Measurements from ENCODE around the gene ARRB2. TPM values are rescaled to one million over a fixed set of nuclear protein-coding genes. Genes with fewer than 3 reads are reported as not detected.

Gene ARRB2
- total and polyA plus RNA-seq, 4 donors, result 11.8 to 16.5 (median 13.9) TPM

DNA sequence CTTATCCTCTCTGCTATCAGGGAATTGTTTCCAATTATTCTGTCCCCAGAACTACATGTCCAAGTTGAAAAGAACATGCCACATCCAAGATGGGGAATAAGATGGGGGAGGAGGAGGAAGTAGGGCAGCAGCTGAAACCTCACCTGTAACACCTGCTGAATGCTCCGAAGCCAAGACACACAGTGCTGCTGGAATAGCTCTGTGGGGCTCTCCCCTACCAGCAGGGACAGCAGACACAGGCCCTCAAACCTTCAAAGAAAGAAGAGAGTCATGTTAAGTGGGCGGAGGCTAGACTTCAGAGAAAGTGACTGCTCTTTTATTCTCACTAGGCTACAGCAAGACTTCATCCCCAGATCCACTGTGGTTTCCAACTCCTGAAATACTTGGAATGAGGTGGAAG, 19.7 kb upstream of the ARRB2 start:
- TF ChIP-seq RAD21 (IDR thresholded peaks at IDR 0.05), result no peak
- TF ChIP-seq FOXA1 (IDR thresholded peaks at IDR 0.05), result no peak
- TF ChIP-seq, protein P1, sequence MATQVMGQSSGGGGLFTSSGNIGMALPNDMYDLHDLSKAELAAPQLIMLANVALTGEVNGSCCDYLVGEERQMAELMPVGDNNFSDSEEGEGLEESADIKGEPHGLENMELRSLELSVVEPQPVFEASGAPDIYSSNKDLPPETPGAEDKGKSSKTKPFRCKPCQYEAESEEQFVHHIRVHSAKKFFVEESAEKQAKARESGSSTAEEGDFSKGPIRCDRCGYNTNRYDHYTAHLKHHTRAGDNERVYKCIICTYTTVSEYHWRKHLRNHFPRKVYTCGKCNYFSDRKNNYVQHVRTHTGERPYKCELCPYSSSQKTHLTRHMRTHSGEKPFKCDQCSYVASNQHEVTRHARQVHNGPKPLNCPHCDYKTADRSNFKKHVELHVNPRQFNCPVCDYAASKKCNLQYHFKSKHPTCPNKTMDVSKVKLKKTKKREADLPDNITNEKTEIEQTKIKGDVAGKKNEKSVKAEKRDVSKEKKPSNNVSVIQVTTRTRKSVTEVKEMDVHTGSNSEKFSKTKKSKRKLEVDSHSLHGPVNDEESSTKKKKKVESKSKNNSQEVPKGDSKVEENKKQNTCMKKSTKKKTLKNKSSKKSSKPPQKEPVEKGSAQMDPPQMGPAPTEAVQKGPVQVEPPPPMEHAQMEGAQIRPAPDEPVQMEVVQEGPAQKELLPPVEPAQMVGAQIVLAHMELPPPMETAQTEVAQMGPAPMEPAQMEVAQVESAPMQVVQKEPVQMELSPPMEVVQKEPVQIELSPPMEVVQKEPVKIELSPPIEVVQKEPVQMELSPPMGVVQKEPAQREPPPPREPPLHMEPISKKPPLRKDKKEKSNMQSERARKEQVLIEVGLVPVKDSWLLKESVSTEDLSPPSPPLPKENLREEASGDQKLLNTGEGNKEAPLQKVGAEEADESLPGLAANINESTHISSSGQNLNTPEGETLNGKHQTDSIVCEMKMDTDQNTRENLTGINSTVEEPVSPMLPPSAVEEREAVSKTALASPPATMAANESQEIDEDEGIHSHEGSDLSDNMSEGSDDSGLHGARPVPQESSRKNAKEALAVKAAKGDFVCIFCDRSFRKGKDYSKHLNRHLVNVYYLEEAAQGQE (IDR thresholded peaks at IDR 0.05), result no peak
- no peak for TF ChIP-seq EGR1 (IDR thresholded peaks at IDR 0.05; ENCODE audit: low read depth in 2 of 2)
- TF ChIP-seq JUND (IDR thresholded peaks at IDR 0.05), result no peak
- TF ChIP-seq GABPA (IDR thresholded peaks at IDR 0.05 in 1 of 2, conservative IDR thresholded peaks at IDR 0.05 in 1 of 2), result no peak
- TF ChIP-seq, protein P2, sequence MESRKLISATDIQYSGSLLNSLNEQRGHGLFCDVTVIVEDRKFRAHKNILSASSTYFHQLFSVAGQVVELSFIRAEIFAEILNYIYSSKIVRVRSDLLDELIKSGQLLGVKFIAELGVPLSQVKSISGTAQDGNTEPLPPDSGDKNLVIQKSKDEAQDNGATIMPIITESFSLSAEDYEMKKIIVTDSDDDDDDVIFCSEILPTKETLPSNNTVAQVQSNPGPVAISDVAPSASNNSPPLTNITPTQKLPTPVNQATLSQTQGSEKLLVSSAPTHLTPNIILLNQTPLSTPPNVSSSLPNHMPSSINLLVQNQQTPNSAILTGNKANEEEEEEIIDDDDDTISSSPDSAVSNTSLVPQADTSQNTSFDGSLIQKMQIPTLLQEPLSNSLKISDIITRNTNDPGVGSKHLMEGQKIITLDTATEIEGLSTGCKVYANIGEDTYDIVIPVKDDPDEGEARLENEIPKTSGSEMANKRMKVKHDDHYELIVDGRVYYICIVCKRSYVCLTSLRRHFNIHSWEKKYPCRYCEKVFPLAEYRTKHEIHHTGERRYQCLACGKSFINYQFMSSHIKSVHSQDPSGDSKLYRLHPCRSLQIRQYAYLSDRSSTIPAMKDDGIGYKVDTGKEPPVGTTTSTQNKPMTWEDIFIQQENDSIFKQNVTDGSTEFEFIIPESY (IDR thresholded peaks at IDR 0.05), result no peak
- TF ChIP-seq FOXA2 (IDR thresholded peaks at IDR 0.05), result no peak
- TF ChIP-seq TAF1 (conservative IDR thresholded peaks at IDR 0.05), result no peak
- TF ChIP-seq SP1 (IDR thresholded peaks at IDR 0.05), result no peak
- H3K27me3 ChIP-seq (ENCODE audit: control insufficient read depth in 4 of 4, insufficient read depth in 4 of 4, low read length in 3 of 4), result no peaks in the 10 kb centered on the region
- H3K36me3 ChIP-seq (ENCODE audit: control insufficient read depth in 4 of 4, insufficient read depth in 3 of 4, low read depth in 1 of 4, low read length in 3 of 4), result peaks cover 0 to 11% (median 6%) of the 10 kb centered on the region in 4 donors
- peaks cover 0 to 4% (median 1%) of the 10 kb centered on the region in 4 donors for H3K4me1 ChIP-seq (ENCODE audit: control insufficient read depth in 4 of 4, insufficient read depth in 4 of 4, low read length in 3 of 4)
- no peaks in the 10 kb centered on the region for H3K9me3 ChIP-seq (ENCODE audit: control insufficient read depth in 4 of 4, low read length in 3 of 4)
- no peak overlapping the region for H3K27ac ChIP-seq (ENCODE audit: low read depth in 1 of 2, low read length in 2 of 2)
- 90% methylated on average over 2 of the region's 2 CpGs for WGBS
- H3K4me3 ChIP-seq (ENCODE audit: low read depth in 1 of 3, low read length in 3 of 3), result no peak overlapping the region
- no peak for DNase-seq (ENCODE audit: low spot score)
- H3K9ac ChIP-seq (ENCODE audit: low read depth in 1 of 2, low read length in 2 of 2), result no peak overlapping the region

DNA sequence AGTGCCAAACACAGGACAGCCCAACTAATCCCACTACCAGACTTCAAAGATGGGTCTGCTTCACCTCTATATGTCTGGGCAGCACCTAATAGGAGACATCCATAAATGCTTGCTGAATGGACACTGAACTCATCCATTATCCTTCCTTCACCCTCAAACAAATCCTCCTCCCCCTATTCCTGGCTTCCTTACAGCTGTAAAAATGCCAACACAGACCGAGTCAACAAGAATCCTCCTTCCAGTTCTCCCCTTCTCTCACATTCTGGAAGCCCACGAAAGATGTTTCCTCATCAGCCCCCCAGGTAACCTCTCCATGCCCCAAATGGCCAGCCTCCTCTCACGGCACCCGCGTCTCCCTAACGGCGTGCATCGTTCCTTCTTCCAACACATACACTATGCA, 18.7 kb upstream of the ARRB2 start:
- no peak overlapping the region for H3K9ac ChIP-seq (ENCODE audit: low read depth in 1 of 2, low read length in 2 of 2)
- no peaks in the 10 kb centered on the region for H3K27me3 ChIP-seq (ENCODE audit: control insufficient read depth in 4 of 4, insufficient read depth in 4 of 4, low read length in 3 of 4)
- H3K4me1 ChIP-seq (ENCODE audit: control insufficient read depth in 4 of 4, insufficient read depth in 4 of 4, low read length in 3 of 4), result peaks cover 0 to 4% (median 1%) of the 10 kb centered on the region in 4 donors
- 78% methylated on average over 8 of the region's 8 CpGs for WGBS
- no peak overlapping the region for H3K4me3 ChIP-seq (ENCODE audit: low read depth in 1 of 3, low read length in 3 of 3)
- no peak overlapping the region for H3K27ac ChIP-seq (ENCODE audit: low read depth in 1 of 2, low read length in 2 of 2)
- DNase-seq (ENCODE audit: low spot score), result no peak
- no peak for TF ChIP-seq YY1 (IDR thresholded peaks at IDR 0.05)
- no peak for TF ChIP-seq HNF4A (conservative IDR thresholded peaks at IDR 0.05)
- TF ChIP-seq, protein P3, sequence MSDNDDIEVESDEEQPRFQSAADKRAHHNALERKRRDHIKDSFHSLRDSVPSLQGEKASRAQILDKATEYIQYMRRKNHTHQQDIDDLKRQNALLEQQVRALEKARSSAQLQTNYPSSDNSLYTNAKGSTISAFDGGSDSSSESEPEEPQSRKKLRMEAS (IDR thresholded peaks at IDR 0.05), result no peak
- no peak for TF ChIP-seq EGR1 (IDR thresholded peaks at IDR 0.05; ENCODE audit: low read depth in 2 of 2)
- TF ChIP-seq FOXA1 (IDR thresholded peaks at IDR 0.05), result no peak
- no peak for TF ChIP-seq JUND (IDR thresholded peaks at IDR 0.05)
- TF ChIP-seq TAF1 (conservative IDR thresholded peaks at IDR 0.05), result no peak
- TF ChIP-seq HNF4G (IDR thresholded peaks at IDR 0.05), result no peak
- TF ChIP-seq RXRA (IDR thresholded peaks at IDR 0.05), result no peak
- TF ChIP-seq, protein P1 (IDR thresholded peaks at IDR 0.05), result no peak
- no peak for TF ChIP-seq NR2F2 (IDR thresholded peaks at IDR 0.05)
- TF ChIP-seq FOXA2 (IDR thresholded peaks at IDR 0.05), result no peak
- TF ChIP-seq, protein P4, sequence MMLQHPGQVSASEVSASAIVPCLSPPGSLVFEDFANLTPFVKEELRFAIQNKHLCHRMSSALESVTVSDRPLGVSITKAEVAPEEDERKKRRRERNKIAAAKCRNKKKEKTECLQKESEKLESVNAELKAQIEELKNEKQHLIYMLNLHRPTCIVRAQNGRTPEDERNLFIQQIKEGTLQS (IDR thresholded peaks at IDR 0.05), result no peak
- TF ChIP-seq, protein P5, sequence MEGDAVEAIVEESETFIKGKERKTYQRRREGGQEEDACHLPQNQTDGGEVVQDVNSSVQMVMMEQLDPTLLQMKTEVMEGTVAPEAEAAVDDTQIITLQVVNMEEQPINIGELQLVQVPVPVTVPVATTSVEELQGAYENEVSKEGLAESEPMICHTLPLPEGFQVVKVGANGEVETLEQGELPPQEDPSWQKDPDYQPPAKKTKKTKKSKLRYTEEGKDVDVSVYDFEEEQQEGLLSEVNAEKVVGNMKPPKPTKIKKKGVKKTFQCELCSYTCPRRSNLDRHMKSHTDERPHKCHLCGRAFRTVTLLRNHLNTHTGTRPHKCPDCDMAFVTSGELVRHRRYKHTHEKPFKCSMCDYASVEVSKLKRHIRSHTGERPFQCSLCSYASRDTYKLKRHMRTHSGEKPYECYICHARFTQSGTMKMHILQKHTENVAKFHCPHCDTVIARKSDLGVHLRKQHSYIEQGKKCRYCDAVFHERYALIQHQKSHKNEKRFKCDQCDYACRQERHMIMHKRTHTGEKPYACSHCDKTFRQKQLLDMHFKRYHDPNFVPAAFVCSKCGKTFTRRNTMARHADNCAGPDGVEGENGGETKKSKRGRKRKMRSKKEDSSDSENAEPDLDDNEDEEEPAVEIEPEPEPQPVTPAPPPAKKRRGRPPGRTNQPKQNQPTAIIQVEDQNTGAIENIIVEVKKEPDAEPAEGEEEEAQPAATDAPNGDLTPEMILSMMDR (IDR thresholded peaks at IDR 0.05; ENCODE audit: low read depth, low read length, missing input control), result no peak
- TF ChIP-seq SP1 (IDR thresholded peaks at IDR 0.05), result no peak
- TF ChIP-seq GABPA (IDR thresholded peaks at IDR 0.05 in 1 of 2, conservative IDR thresholded peaks at IDR 0.05 in 1 of 2), result no peak
- TF ChIP-seq, protein P2 (IDR thresholded peaks at IDR 0.05), result no peak
- H3K9me3 ChIP-seq (ENCODE audit: control insufficient read depth in 4 of 4, low read length in 3 of 4), result no peaks in the 10 kb centered on the region
- peaks cover 0 to 11% (median 6%) of the 10 kb centered on the region in 4 donors for H3K36me3 ChIP-seq (ENCODE audit: control insufficient read depth in 4 of 4, insufficient read depth in 3 of 4, low read depth in 1 of 4, low read length in 3 of 4)
